T47D (cell line): ENCODE data around the gene CTF1.
A peak's percentile ranks its signal among the peaks of the same experiment; 100 is the strongest.

ENCODE experiments used
- DNase-seq, 2 experiments: peaks; one replicate each; pipeline versions ENCODE4 v3.0.0 to v3.0.0-alpha.2; 2011 to 2012; ENCODE audit warnings: low read depth in 1 of 2, low spot score in 1 of 2
- JUND ChIP-seq: IDR thresholded peaks from 2 replicates; pipeline ENCODE4 v1.6.1; 2012; ENCODE audit warnings: low read depth
- in situ Hi-C: cut with HindIII; loops from 2 replicates; pipeline ENCODE4 v1.10.0; 2016; ENCODE audit warnings: low sequenced_read_pairs, low pct_unique_long_range_greater_than_20kb

Gene CTF1

DNA sequence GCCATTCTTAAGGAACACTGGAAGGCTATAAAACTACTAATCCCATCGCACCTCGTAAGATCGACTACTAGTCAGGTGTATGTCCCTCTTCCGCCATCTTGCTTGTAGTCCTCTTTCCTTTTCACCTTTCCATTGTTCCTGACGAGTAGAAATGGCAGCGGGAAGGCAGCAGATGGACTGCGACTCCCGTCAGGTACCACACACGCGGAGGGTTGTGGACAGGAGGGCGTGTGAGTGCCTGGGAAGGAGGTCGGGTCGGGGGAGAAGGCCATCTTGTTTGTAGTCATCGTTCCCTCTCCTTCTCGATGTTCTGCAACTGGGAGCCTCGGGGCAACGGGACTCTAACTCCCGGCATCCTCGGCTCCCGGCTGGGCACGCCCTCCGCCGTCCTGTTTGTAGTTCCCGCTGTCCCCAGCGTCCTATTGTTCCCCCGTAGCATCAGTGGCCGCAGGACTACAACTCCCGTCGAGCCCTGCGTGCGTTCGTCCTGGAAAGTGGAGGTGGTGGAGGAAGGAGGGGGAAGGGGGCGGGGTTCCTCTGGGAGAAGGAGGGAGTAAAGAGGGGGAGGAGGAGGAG is 26.6 kb downstream of the CTF1 start:
- no peak for TF ChIP-seq JUND
- DNase-seq, result peak; percentile 88 to 100
- in situ Hi-C loops, result no loop called here

DNA sequence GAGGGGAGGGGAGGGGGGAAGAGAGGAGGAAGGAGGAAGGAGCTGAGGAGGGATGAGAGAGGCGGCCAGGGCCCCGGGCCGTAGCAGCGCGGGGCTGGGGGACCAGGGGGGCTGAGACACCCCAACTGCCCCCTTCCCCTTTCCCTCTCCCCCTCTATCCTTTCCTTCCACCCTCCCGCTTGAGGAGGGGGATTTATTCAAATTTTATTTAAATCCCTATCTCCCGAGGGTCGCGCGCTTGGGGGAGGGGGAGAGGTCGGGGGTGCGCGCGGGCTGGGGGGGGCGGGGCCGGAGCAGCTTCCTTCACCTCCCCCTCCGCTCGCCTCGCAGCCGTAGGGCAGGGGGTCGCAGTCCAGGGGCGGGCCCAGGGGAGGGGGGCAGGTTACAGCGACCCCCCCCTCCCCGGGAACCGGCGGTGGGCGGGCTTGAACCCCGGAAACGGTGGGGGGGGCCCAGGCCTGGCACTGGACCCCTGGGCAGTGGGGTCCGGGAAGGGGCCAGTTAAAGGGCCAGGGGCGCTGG is 27.2 kb downstream of the CTF1 start, which contains the start of gene FBXL19:
TSS of gene FBXL19 (plus strand) at position 19 of the 522 bp plus-strand sequence. CDS start 2,183 bp downstream, outside the sequence.
- no peak for DNase-seq
- in situ Hi-C loops, result no loop called here
- TF ChIP-seq JUND, result no peak

DNA sequence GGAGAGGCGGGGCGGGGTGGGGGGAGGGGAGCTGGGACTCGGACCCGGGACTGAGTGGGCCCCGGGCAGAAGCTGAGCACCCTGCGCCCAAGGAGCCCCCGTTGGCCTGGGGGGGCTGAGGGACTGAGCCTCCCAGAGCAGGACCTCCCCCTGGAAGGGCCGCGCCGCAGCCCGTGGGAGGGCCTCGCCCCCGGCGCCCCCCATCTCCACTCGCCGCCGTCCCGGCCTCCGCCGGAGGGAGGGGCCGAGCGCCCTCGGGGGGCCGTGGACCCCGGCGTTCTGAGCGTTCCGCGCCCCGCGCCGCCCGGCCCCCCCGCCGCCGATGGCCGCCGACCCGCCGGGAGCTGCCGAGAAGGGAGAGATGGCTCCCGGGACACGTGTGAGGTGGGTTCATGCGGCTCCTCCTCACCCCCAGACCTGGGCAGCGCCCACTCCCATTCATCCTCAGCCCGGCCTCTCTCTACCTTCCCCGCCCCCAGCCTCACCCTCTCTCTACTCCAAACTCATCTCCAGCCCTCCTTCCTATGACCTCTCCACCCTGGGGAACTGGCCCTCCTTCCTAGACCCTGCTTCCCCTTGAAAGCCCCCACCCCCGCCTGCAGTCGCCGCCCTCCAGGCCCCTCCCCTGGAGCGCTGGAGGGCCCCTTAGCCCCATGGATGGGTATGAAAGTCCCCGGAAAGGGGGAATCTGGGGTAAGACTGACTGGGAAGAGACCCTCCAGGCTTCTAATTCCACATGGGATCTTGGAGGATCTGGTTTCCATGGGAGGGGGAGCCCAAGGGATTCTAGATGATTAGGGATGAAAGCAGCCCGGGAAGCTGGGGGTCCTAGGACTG is 27.9 kb downstream of the CTF1 start:
- DNase-seq, result no peak
- in situ Hi-C loops, result no loop called here
- TF ChIP-seq JUND, result no peak

DNA sequence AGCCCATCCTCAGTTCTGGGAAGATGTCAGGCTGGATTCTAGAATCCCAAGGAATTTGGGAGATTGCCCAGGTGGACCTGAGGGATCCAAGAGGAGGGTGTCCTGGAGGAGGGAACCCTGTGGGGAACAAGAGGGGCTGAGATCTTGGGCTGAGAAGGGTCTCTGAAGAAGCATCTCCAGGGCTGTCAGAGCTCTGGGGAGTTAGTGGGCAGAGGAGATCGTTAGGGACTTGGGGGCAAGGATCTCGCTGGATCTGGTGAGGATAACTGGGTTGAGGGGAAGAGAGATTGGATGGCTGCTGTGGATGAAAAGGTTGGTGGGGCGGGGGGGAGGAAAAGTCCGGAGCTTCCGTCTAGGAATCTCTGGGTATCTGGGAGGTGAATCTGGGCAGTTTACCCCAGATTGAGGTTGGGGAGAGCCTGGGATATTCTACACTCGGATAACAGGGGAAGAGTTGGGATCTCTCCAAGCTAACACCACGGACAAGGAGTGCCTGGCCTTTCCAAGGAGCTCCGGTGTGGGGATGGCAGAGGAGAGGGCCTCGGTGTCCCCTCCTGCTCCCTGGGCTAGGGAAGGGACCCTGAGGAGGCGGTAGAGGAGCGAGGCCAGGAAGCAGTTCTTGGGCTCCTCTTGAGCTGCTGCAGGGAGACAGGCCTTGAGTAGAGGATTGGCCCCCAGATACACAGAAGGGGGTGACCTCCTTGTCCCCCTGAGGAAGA is 28.7 kb downstream of the CTF1 start:
- in situ Hi-C loops, result no loop called here
- TF ChIP-seq JUND, result no peak
- DNase-seq, result no peak

DNA sequence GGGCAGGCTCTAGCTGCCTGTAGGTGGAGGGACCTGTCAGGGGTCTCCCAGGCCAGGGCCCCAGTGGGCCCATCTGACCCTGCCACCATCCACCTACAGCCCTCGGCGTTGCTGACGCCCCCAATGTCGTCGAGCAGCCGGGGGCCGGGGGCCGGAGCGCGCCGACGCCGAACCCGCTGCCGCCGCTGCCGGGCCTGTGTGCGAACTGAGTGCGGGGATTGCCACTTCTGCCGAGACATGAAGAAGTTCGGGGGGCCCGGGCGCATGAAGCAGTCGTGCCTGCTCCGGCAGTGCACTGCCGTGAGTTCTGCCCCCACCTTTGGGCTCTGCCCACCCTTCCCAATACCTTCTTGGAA is 29.2 kb downstream of the CTF1 start:
- in situ Hi-C loops, result no loop called here
- no peak for DNase-seq
- TF ChIP-seq JUND, result no peak

DNA sequence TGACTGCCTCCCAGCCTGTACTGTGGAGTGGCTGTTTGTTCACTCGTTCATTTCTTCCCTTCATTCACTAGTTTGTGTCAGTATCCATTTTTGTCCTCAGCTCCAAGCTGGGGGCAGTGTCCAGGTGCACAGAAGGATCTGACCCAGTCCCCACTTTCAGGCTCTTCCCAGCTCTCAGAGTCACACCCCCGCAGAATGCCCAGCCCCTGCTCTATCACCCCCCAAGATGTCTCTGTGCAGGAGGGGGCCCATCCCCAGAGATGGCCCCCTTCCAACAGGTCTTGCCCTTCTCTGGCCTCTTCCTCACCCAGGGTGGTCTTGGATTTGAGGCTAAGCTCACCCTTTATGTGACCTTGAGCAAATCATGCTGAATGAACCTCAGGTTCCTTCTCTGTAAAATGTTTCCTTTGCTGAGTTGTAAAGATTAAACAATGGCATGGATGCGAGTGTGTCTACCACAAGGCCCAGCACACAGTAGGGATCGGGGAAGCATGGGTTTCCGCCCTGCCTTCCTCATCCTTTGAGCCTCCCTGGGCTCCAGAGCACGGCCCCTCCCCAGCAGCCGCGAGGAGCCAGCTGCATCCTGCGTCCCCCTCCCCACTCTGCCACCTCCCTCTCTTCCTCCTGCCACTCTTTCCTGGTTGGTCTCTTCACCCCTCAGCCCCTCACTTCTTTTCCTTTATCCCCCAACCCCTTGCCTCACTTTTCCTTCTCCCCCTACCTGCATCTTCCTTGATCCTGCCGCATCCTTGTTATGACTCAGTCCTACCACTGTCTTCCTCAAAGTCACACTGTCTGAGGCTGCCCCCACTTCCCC is 29.8 kb downstream of the CTF1 start:
- in situ Hi-C loops, result no loop called here
- TF ChIP-seq JUND, result no peak
- DNase-seq, result no peak

DNA sequence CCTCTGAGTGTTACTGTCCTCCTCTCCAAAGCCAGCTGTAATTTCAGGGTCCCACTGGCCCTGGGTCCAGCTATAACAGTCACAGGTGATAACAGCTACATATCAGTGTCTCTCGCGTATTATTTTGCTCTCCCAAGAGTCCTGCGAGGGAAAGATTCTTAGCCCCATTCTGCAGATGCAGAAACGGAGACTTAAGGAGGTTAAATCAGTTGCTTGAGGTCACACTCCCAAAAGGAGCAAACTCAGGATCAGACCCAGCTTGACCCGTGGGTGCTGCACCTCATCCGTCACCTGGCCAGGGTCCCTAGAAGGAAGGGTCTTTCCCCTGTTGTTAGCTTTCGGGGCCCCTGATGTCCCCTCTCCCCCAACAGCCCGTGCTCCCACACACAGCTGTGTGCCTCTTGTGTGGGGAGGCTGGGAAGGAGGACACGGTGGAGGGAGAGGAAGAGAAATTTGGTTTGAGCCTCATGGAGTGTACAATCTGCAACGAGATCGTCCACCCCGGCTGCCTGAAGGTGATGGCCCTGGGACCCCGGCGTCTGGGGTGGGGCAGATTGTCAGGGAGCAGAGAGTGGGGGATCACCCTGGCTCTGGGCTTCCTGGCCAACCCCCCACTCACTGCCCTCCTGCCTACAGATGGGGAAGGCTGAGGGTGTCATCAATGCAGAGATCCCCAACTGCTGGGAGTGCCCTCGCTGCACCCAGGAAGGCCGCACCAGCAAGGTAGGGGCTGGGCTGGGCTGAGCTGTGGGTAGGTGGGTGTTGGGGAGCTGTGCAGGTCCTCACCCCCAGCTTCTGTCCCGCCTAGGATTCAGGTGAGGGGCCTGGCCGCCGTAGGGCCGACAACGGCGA is 30.7 kb downstream of the CTF1 start:
- no peak for DNase-seq
- in situ Hi-C loops, result no loop called here
- TF ChIP-seq JUND, result no peak

DNA sequence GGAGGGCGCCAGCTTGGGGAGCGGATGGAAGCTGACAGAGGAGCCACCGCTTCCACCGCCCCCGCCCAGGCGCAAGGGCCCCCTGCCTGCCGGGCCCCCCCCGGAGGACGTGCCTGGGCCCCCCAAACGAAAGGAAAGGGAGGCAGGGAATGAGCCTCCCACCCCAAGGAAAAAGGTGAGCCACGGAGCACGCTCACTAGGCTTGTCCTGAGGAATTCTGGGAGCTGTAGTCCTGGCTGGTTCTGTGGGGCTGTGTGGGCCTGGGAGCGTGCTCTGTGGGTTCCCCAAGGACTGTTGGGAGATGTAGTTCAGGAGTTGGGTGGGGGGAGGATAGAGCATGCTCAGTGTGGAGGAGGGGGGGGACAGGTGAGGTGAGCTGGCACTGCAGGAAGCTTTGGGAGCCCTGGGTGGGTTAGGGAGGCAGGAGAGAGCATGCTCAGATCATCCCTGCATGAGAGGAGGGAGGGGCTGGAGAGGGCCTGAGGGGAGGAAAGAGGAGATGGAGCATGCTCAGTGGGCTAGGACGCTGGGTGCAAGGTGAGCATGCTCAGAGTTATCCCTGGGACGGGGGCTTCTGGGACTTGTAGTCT is 31.5 kb downstream of the CTF1 start:
- TF ChIP-seq JUND, result no peak
- DNase-seq, result peak; percentile 82 to 83
- in situ Hi-C loops, result no loop called here

DNA sequence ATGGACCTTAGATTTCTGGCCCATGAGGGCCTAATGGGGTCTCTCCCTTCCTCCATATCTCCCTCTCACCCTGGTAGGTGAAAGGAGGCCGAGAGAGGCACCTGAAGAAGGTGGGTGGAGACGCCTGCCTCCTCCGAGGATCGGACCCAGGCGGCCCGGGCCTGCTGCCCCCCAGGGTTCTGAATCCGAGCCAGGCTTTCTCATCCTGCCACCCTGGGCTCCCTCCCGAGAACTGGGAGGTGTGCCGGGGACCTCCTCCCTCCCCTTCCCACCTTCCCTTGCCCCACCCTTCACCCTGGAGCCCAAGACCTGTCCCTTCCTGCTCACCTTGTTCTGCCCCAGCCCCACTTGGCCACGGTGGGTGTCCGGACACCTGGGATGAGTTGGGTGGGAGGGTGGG is 32.0 kb downstream of the CTF1 start:
- no peak for DNase-seq
- in situ Hi-C loops, result no loop called here
- TF ChIP-seq JUND, result no peak

DNA sequence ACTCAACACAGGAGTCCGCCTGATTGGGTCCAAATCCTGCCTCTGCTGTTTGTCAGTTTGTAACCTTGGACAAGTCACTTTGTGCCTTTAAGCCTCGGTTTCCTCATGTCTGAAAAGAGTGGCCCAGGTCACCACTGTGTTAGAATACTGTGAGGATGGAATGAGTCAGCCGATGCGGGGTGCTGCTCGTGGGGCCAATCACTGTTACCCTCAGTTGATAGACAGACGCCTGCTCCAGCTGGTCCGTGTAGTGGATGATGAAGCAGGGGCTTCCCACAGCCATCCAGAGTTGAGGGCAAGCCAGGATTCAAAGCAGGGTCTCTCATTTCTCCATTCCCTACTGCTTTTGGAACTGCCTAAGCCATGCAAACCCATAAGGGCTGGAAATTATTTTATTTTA is 32.8 kb downstream of the CTF1 start:
- in situ Hi-C loops, result no loop called here
- no peak for TF ChIP-seq JUND
- DNase-seq, result no peak

DNA sequence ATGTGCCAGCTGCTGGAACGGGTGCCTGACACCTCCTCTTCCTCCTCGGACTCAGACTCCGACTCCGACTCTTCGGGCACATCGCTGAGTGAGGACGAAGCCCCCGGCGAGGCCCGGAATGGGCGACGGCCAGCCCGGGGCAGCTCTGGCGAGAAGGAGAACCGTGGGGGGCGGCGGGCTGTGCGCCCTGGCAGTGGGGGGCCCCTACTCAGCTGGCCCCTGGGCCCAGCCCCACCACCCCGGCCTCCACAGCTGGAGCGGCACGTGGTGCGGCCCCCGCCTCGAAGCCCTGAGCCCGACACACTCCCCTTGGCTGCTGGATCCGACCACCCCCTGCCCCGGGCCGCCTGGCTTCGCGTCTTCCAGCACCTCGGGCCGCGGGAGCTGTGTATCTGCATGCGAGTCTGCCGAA is 33.8 kb downstream of the CTF1 start:
- DNase-seq, result no peak
- in situ Hi-C loops, result no loop called here
- TF ChIP-seq JUND, result no peak
